Stimulated activated effector memory CD8-positive, alpha-beta T cell treated with anti-CD3 and anti-CD28 coated beads, Interleukin-12 subunit alpha, Interleukin-12 subunit beta, amount 100 ng/mL, for 72 hours (primary cell): ENCODE results near the gene TAF11L12.
A peak's percentile ranks its signal among the peaks of the same experiment; 100 is the strongest.
"Not testable (repeated sequence)": the region's sequence is repeated elsewhere in the genome, so short reads cannot be mapped to it uniquely, and the experiment has no call there.

Experiments used
- ATAC-seq: fragments of 150-1000 bp; cut with Tn5 transposase; 2 replicates; pipeline ENCODE4 v1.10.0; 2021
- DNase-seq, 2 donors: peaks; one replicate each; pipeline ENCODE4 v3.0.0; 2021 to 2022; ENCODE audit warnings: low spot score in 2 of 2
- H3K27ac Mint-ChIP-seq: one replicate; pipeline ENCODE4 v1.8.0; 2022; ENCODE audit warnings: mild to moderate bottlenecking, mixed read lengths
- H3K36me3 Mint-ChIP-seq: one replicate; pipeline ENCODE4 v1.8.0; 2022; ENCODE audit warnings: mild to moderate bottlenecking, mixed read lengths
- H3K4me1 Mint-ChIP-seq: one replicate; pipeline ENCODE4 v1.8.0; 2022; ENCODE audit warnings: mixed read lengths
- H3K4me3 Mint-ChIP-seq: one replicate; pipeline ENCODE4 v1.8.0; 2022; ENCODE audit warnings: mild to moderate bottlenecking, mixed read lengths
- H3K9me3 Mint-ChIP-seq: one replicate; pipeline ENCODE4 v1.8.0; 2022; ENCODE audit warnings: mixed read lengths

TAF11L12 gene

GRCh38 chr5:17655201-17655759 is 45.1 kb downstream of the TAF11L12 start:
- not testable (repeated sequence) for H3K27ac Mint-ChIP-seq, H3K36me3 Mint-ChIP-seq, H3K4me1 Mint-ChIP-seq, DNase-seq, H3K4me3 Mint-ChIP-seq
- peak; percentile 13 for ATAC-seq
- peaks cover 12% of the 10 kb centered on the region for H3K9me3 Mint-ChIP-seq

- Mint-ChIP-seq H3K36me3 (no peaks in the 10 kb centered on the region), H3K4me1 (no peaks in the 10 kb centered on the region), H3K4me3 (no peak overlapping the region), H3K9me3 (peaks cover 16% of the 10 kb centered on the region), H3K27ac (no peak overlapping the region)
- DNase-seq (no peak), ATAC-seq (no peak)
Measured at GRCh38 chr5:17655921-17656320, 45.7 kb downstream of the TAF11L12 start.
